ENCODE data around the gene UTP25. TPM values are rescaled to one million over a fixed set of nuclear protein-coding genes. Genes with fewer than 3 reads are reported as not detected.

Gene UTP25
- polyA plus RNA-seq, 1 donor from 2014 or later: 6.1 TPM

GRCh38 chr1:209829716-209830115, 1.9 kb downstream of the UTP25 start:
- no peaks in the 10 kb centered on the region for H3K79me2 ChIP-seq (replicated peaks; ENCODE audit: insufficient read depth, low read length)
- H3K4me2 ChIP-seq (ENCODE audit: low read length): no peak overlapping the region
- no peaks in the 10 kb centered on the region for H3F3A ChIP-seq (ENCODE audit: insufficient read depth, low read length, poor library complexity, severe bottlenecking)
- no peaks in the 10 kb centered on the region for H4K20me1 ChIP-seq (ENCODE audit: insufficient read depth)
- H3K27me3 ChIP-seq (ENCODE audit: insufficient read depth, low read depth, low read length): no peaks in the 10 kb centered on the region
- no peaks in the 10 kb centered on the region for H3K36me3 ChIP-seq (ENCODE audit: insufficient read depth, low read length)
- H3K9me2 ChIP-seq (ENCODE audit: insufficient read depth, low read length): no peaks in the 10 kb centered on the region
- H3K27ac ChIP-seq (ENCODE audit: low read length): no peak overlapping the region
- peak overlapping the region; percentile 43 for H3K4me3 ChIP-seq (ENCODE audit: low read length)
- no peaks in the 10 kb centered on the region for H3K9me3 ChIP-seq (ENCODE audit: low read length)
- no peak for TF ChIP-seq EZH2 (IDR thresholded peaks at IDR 0.05; ENCODE audit: borderline replicate concordance, insufficient read depth, low read length, poor library complexity, severe bottlenecking)
- no peak for TF ChIP-seq POLR2AphosphoS5 (IDR thresholded peaks at IDR 0.05)
- no peak for TF ChIP-seq TAF1 (IDR thresholded peaks at IDR 0.05; ENCODE audit: low read depth)
- TF ChIP-seq EP300 (conservative IDR thresholded peaks at IDR 0.05; ENCODE audit: poor library complexity, severe bottlenecking): no peak
- TF ChIP-seq CTCF (IDR thresholded peaks at IDR 0.05; ENCODE audit: poor library complexity, severe bottlenecking): no peak
- no peak for TF ChIP-seq RAD21 (conservative IDR thresholded peaks at IDR 0.05)
- TF ChIP-seq REST (IDR thresholded peaks at IDR 0.05; ENCODE audit: borderline replicate concordance): no peak
- no peak overlapping the region for H2AFZ ChIP-seq (ENCODE audit: low read depth, low read length)
- H3K9ac ChIP-seq (ENCODE audit: low read length): no peak overlapping the region

GRCh38 chr1:209830722-209831121, 3.0 kb downstream of the UTP25 start:
- Histone ChIP-seq H3K9ac (ENCODE audit: low read length) (no peak overlapping the region), H3K4me2 (ENCODE audit: low read length) (no peak overlapping the region), H3K27me3 (ENCODE audit: insufficient read depth, low read depth, low read length) (no peaks in the 10 kb centered on the region), H3K27ac (ENCODE audit: low read length) (no peak overlapping the region), H3K9me3 (ENCODE audit: low read length) (no peaks in the 10 kb centered on the region), H3K79me2 (replicated peaks; ENCODE audit: insufficient read depth, low read length) (no peaks in the 10 kb centered on the region), H3K36me3 (ENCODE audit: insufficient read depth, low read length) (no peaks in the 10 kb centered on the region), H2AFZ (ENCODE audit: low read depth, low read length) (no peak overlapping the region), H3F3A (ENCODE audit: insufficient read depth, low read length, poor library complexity, severe bottlenecking) (no peaks in the 10 kb centered on the region), H4K20me1 (ENCODE audit: insufficient read depth) (no peaks in the 10 kb centered on the region), H3K4me3 (ENCODE audit: low read length) (no peak overlapping the region), H3K9me2 (ENCODE audit: insufficient read depth, low read length) (no peaks in the 10 kb centered on the region)
- TF ChIP-seq REST (IDR thresholded peaks at IDR 0.05; ENCODE audit: borderline replicate concordance) (no peak), TAF1 (IDR thresholded peaks at IDR 0.05; ENCODE audit: low read depth) (no peak), EZH2 (IDR thresholded peaks at IDR 0.05; ENCODE audit: borderline replicate concordance, insufficient read depth, low read length, poor library complexity, severe bottlenecking) (no peak), RAD21 (conservative IDR thresholded peaks at IDR 0.05) (no peak), EP300 (conservative IDR thresholded peaks at IDR 0.05; ENCODE audit: poor library complexity, severe bottlenecking) (no peak), POLR2AphosphoS5 (IDR thresholded peaks at IDR 0.05) (no peak), MXI1 (conservative IDR thresholded peaks at IDR 0.05; ENCODE audit: poor library complexity, severe bottlenecking) (no peak)
